GM21515 (cell line): Measurements from ENCODE around the gene KPRP.

Source experiments
- ATAC-seq: cut with Tn5 transposase; IDR thresholded peaks from one replicate; pipeline ENCODE4 v1.9.1; 2021; ENCODE audit not compliant: unreplicated experiment

The KPRP gene

GRCh38 chr1:152770411-152770810 lies 12.6 kb downstream of the KPRP start:
- no peak for ATAC-seq

GRCh38 chr1:152774875-152775274 lies 17.1 kb downstream of the KPRP start, which contains the start of gene LCE1F:
Gene LCE1F (plus strand): TSS chr1:152775140. CDS start chr1:152776372, 1,232 bp downstream.
- ATAC-seq, result no peak

GRCh38 chr1:152776361-152776760 lies 18.5 kb downstream of the KPRP start:
- ATAC-seq, result no peak

- no peak for ATAC-seq
Measured at GRCh38 chr1:152777510-152778137, 19.8 kb downstream of the KPRP start.

- no peak for ATAC-seq
Measured at GRCh38 chr1:152783095-152783494, 25.3 kb downstream of the KPRP start.

GRCh38 chr1:152786077-152786476 lies 28.3 kb downstream of the KPRP start, which contains the start of gene LCE1E:
Gene LCE1E (plus strand): TSS chr1:152786257. CDS start chr1:152787300, 1,043 bp downstream.
- ATAC-seq, result no peak

GRCh38 chr1:152795686-152796085 lies 37.9 kb downstream of the KPRP start:
- ATAC-seq, result no peak

GRCh38 chr1:152796421-152796820 lies 38.6 kb downstream of the KPRP start, which contains the start of gene LCE1D:
Gene LCE1D (plus strand): TSS chr1:152796721. CDS start chr1:152797795, 1,074 bp downstream.
- no peak for ATAC-seq

GRCh38 chr1:152801333-152801732 lies 43.5 kb downstream of the KPRP start:
- no peak for ATAC-seq

GRCh38 chr1:152806576-152806975 lies 48.8 kb downstream of the KPRP start, which contains the start of gene LCE1C:
Gene LCE1C (minus strand): TSS chr1:152806651. CDS start chr1:152805478, 1,173 bp downstream.
- ATAC-seq, result no peak

GRCh38 chr1:152811050-152811449 lies 53.2 kb downstream of the KPRP start:
- ATAC-seq, result no peak
